RPMI7951 (cell line): ENCODE results near the gene F8A1. TPM values are rescaled to one million over a fixed set of nuclear protein-coding genes. Genes with fewer than 3 reads are reported as not detected.

Experiments
- total RNA-seq: library from RNA; depleted of rRNA; stranded (reverse); fragments of >200 nt; shearing (Covaris generic); gene quantifications from 2 replicates; pipeline ENCODE4 v1.2.3, GENCODE V29; 2014; rRNA removed

F8A1 gene
- total RNA-seq, 1 experiment from 2014 or later, result 9.5 TPM

Other genes starting within 250 kb of the F8A1 start
- gene CTAG2, start 232.8 kb upstream of the F8A1 start, total RNA-seq, result 0.29 TPM in 1 of 2 replicates, not detected in the other
- gene GAB3, start 135.3 kb upstream of the F8A1 start, total RNA-seq, result under 0.01 and 0.24 TPM in 2 replicates
- gene DKC1, start 123.5 kb upstream of the F8A1 start, total RNA-seq, result 27.9 and 29.7 TPM in 2 replicates
- gene MPP1, start 80.9 kb upstream of the F8A1 start, total RNA-seq, result 13.8 and 14.3 TPM in 2 replicates
- gene SMIM9, start 51.7 kb upstream of the F8A1 start, total RNA-seq, result not detected in 2 replicates
- 0.98 and 1.9 TPM in 2 replicates for gene F8, start 136.4 kb downstream of the F8A1 start, total RNA-seq
- 57.1 and 71.6 TPM in 2 replicates for gene FUNDC2, start 140.5 kb downstream of the F8A1 start, total RNA-seq
- gene CMC4, start 184.8 kb downstream of the F8A1 start, total RNA-seq, result 22.7 and 23.6 TPM in 2 replicates
- gene MTCP1, start 184.8 kb downstream of the F8A1 start, total RNA-seq, result 2.3 TPM in 2 replicates
- 9.3 and 12.9 TPM in 2 replicates for gene BRCC3, start 185.2 kb downstream of the F8A1 start, total RNA-seq